LNCaP clone FGC (cell line): ENCODE data around the gene EVX2.

Source experiments
- DNase-seq: peaks from one replicate; pipeline ENCODE4 v3.0.0-alpha.2; 2011; ENCODE audit warnings: low read depth
- H3K4me3 ChIP-seq: 2 replicates; pipeline ENCODE4 v1.5.1; 2011; ENCODE audit warnings: mild to moderate bottlenecking, low read depth, low read length, control low read depth
- CTCF ChIP-seq: IDR thresholded peaks from 2 replicates; pipeline ENCODE4 v1.5.1; 2012; ENCODE audit warnings: mild to moderate bottlenecking; ENCODE audit not compliant: control insufficient read depth, insufficient read depth; ENCODE audit errors: extremely low read depth

EVX2 gene

GRCh38 chr2:176082824-176083751 lies 674 bp downstream of the EVX2 start:
- TF ChIP-seq CTCF, result no peak

GRCh38 chr2:176082525-176082823 lies 1.3 kb downstream of the EVX2 start:
- TF ChIP-seq CTCF, result no peak
- DNase-seq, result no peak
- no peak overlapping the region for H3K4me3 ChIP-seq

More at GRCh38 chr2:176082824-176083751, 674 bp downstream of the EVX2 start:
- H3K4me3 ChIP-seq, result no peak overlapping the region
- no peak for DNase-seq

- TF ChIP-seq CTCF, result no peak
- DNase-seq, result no peak
- H3K4me3 ChIP-seq, result no peak overlapping the region
Measured at GRCh38 chr2:176081837-176082524, 1.8 kb downstream of the EVX2 start.

GRCh38 chr2:176081376-176081836 lies 2.4 kb downstream of the EVX2 start:
- H3K4me3 ChIP-seq, result no peak overlapping the region
- no peak for DNase-seq
- TF ChIP-seq CTCF, result no peak

GRCh38 chr2:176080540-176081375 lies 3.0 kb downstream of the EVX2 start:
- H3K4me3 ChIP-seq, result no peak overlapping the region
- DNase-seq, result no peak
- TF ChIP-seq CTCF, result no peak

GRCh38 chr2:176079831-176080539 lies 3.8 kb downstream of the EVX2 start:
- H3K4me3 ChIP-seq, result no peak overlapping the region
- no peak for DNase-seq
- TF ChIP-seq CTCF, result peak; percentile 64
